GM19240 (cell line): ENCODE data around the gene MEG3.

Experiments
- DNase-seq: peaks from one replicate; pipeline ENCODE4 v3.0.0; 2011; ENCODE audit warnings: low spot score; ENCODE audit not compliant: insufficient read length

MEG3 gene

GRCh38 chr14:100895411-100895810, 69.5 kb downstream of the MEG3 start:
- no peak for DNase-seq

GRCh38 chr14:100896369-100897060, 70.6 kb downstream of the MEG3 start:
- no peak for DNase-seq

- DNase-seq, result no peak
Measured at GRCh38 chr14:100898465-100898864, 72.5 kb downstream of the MEG3 start.

- no peak for DNase-seq
Measured at GRCh38 chr14:100898935-100899883, 73.3 kb downstream of the MEG3 start.

GRCh38 chr14:100899884-100900771, 74.2 kb downstream of the MEG3 start:
- no peak for DNase-seq

- no peak for DNase-seq
Measured at GRCh38 chr14:100900837-100901390, 75.0 kb downstream of the MEG3 start.

- DNase-seq, result no peak
Measured at GRCh38 chr14:100901391-100902183, 75.7 kb downstream of the MEG3 start.

- DNase-seq, result no peak
Measured at GRCh38 chr14:100902295-100903133, 76.6 kb downstream of the MEG3 start.

- DNase-seq, result no peak
Measured at GRCh38 chr14:100903134-100903468, 77.2 kb downstream of the MEG3 start.

- no peak for DNase-seq
Measured at GRCh38 chr14:100903672-100904185, 77.8 kb downstream of the MEG3 start, which contains the start of gene RTL1. Gene RTL1, minus strand, starts transcription at chr14:100903722. Its CDS starts 18,934 bp downstream, at chr14:100884788.

- DNase-seq, result no peak
Measured at GRCh38 chr14:100904307-100905087, 78.6 kb downstream of the MEG3 start.

- DNase-seq, result no peak
Measured at GRCh38 chr14:100905166-100905565, 79.2 kb downstream of the MEG3 start.

GRCh38 chr14:100906420-100906819, 80.5 kb downstream of the MEG3 start:
- DNase-seq, result no peak

GRCh38 chr14:100907240-100907639, 81.3 kb downstream of the MEG3 start:
- no peak for DNase-seq

GRCh38 chr14:100909439-100909838, 83.5 kb downstream of the MEG3 start:
- no peak for DNase-seq
